GM21515 (cell line): ENCODE data around the gene ITGAL.
"Not testable (repeated sequence)": the region's sequence is repeated elsewhere in the genome, so short reads cannot be mapped to it uniquely, and the experiment has no call there.

ENCODE experiments used
- ATAC-seq: cut with Tn5 transposase; IDR thresholded peaks from one replicate; pipeline ENCODE4 v1.9.1; 2021; ENCODE audit not compliant: unreplicated experiment

ITGAL gene

DNA sequence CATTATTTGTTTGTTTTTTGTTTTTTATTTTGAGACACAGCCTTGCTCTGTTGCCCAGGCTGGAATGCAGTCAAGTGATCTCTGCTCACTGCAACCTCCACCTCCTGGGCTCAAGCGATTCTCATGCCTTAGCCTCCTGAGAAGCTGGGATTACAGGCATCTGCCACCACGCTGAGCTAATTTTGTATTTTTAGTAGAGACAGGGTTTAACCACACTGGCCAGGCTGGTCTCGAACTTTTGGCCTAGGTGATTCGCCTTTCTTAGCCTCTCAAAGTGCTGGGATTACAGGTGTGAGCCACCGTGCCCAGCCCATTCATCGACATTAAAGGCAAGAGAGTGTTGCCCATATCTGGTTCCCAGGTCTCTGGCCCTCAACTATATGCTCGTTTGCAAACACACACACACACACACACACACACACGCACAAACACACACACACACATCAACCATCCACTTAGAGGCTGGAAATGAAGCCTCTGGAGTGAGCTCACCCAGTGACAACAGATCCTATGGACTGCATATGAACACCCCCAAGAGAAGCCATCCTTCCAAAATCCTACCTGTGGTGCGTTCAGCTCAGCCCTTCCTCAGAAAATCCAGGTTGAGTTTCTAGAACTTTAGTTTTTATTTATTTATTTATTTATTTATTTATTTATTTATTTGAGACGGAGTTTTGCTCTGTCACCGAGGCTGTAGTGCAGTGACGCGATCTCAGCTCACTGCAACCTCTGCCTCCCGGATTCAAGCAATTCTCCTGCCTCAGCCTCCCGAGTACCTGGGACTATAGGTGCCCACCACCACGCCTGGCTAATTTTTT is 14.6 kb upstream of the ITGAL start:
- no peak for ATAC-seq

GRCh38 chr16:30458561-30459394 is 13.8 kb upstream of the ITGAL start:
- ATAC-seq = peak; percentile 79

DNA sequence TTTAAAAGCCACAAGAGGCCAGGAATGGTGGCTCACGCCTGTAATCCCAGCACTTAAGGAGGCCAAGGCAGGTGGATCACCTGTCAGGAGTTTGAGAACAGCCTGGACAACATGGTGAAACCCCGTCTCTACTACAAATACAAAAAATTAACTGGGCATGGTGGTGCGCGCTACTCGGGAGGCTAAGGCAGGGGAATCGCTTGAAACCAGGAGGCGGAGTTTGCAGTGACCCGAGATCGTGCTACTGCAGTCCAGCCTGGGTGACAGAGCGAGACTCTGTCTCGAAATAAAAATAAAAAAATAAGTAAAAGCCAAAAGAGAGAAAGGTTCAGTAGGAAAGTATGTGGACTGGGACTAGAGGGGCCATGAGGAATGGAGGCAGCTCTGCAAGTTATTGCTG is 13.1 kb upstream of the ITGAL start:
- no peak for ATAC-seq

DNA sequence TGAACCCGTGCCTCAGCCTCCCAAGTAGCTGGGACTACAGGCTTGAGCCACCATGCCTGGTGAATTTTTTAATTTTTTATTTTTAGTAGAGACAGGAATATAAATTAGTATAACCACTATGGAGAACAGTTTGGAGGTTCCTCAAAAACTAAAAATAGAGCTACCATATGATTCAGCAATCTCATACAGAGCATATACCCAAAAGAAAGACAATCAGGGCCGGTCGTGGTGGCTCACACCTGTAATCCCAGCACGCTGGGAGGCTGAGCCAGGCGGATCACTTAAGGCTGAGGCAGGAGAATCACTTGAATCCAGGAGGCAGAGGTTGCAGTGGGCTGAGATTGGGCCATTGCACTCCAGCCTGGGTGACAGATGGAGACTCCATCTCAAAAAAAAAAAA is 11.1 kb upstream of the ITGAL start:
- ATAC-seq = not testable (repeated sequence)

DNA sequence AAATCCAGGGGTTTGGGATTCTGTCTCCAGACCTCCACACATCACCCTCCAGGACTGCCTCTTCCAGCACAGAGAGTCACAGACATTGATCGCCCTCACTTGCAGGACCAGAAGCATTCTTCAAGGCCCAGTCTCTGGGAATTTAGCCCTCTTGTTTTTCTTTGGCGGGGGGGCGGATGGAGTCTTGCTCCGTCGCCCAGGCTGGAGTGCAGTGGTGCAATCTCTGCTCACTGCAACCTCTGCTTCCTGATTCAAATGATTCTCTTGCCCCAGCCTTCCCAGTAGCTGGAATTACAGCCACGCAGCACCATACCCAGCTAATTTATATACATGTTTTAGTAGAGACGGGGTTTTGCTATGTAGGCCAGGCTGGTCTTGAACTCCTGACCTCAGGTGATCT is 8.5 kb upstream of the ITGAL start:
- ATAC-seq = no peak

DNA sequence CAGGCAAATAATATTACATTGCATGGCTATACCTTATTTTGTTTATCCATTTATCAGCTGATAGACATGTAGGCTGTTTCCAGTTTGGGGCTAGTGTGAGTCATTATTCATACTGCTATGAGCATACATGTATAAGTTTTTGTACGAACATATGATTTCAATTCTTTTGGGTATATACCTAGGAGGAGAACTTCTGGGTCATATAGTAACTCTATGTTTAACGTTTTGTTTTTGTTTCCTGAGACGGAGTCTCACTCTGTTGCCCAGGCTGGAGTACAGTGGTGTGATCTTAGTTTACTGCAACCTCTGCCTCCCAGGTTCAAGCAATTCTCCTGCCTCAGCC is 2.4 kb upstream of the ITGAL start:
- ATAC-seq = no peak

GRCh38 chr16:30470632-30470995 is 1.9 kb upstream of the ITGAL start:
- ATAC-seq = no peak

- no peak for ATAC-seq
These were observed 910 bp downstream of the ITGAL start for GRCh38 chr16:30473231-30474073.

- ATAC-seq = no peak
These were observed 1.5 kb downstream of the ITGAL start for GRCh38 chr16:30474074-30474452.

DNA sequence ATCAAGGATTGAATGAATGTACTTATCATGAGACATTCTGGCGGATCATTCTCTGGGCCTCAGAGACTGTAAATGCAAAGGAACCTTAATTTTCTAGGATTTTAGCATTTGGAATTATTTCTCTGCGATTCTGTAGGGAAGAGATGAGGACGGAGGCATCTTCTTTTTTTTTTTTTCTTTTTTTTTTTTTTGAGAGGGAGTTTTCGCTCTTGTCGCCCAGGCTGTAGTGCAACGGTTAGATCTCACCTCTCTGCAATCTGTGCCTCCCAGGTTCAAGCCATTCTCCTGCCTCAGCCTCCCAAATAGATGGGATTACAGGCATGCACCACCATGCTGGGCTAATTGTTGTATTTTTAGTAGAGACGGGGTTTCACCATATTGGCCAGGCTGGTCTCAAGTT is 2.1 kb downstream of the ITGAL start:
- ATAC-seq = no peak

GRCh38 chr16:30476991-30477390 is 4.4 kb downstream of the ITGAL start:
- ATAC-seq = no peak

- not testable (repeated sequence) for ATAC-seq
These were observed 5.2 kb downstream of the ITGAL start for GRCh38 chr16:30477773-30478172.

DNA sequence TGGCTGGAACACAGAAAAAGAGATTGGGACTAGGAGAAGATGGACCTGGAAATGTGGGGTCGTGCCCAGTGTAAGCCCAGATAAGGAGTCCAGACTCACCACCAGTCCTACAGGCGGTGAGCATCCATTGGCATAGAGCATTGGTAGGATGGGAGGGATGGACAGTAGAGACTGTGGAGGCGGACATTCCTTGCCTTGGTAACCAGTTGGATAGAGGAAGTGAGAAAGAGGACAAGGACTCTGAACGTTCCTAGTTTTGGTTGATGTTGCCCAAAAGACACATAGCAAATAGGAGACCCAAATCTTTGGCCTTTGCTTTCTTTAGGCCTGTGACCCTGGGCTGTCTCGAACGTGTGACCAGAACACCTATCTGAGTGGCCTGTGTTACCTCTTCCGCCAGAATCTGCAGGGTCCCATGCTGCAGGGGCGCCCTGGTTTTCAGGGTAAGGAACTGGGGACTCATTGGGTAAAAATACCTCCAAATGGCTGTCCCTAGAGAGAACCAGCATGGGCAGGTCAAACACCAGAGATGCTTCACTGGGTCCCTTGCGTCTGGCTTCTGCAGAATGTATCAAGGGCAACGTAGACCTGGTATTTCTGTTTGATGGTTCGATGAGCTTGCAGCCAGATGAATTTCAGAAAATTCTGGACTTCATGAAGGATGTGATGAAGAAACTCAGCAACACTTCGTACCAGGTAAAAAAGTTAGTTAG is 6.4 kb downstream of the ITGAL start:
- ATAC-seq = no peak

DNA sequence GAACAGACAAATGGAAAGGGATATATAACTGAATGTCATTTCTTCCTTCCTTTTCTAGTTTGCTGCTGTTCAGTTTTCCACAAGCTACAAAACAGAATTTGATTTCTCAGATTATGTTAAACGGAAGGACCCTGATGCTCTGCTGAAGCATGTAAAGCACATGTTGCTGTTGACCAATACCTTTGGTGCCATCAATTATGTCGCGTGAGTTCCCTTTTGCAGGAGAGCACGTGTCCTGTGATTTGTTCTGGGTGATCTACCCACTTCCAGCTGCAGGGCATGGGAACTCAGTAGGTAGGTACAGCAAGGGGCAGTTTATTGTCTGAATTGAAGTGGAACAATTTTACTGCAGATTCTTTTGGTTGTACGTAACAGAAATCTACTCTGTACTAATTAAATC is 8.8 kb downstream of the ITGAL start:
- ATAC-seq = no peak

DNA sequence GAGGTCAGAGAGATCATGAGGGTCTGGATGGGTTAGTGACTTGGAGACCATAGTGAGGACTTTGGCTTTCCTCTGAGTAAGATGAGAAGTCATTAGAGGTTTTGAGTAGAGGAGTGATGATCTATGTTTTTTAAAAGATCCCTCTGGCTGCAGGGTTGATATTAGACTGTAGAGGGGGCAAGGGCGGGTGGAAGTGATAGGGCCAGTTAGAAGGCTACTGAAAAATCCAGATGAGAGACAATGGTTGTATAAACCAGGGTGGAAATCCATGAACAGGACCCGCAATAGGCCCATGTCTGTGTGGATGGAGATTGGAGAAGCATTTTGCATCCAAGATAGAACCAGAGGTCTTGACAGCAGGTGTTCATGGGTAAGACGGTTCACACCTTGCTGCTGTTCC is 9.8 kb downstream of the ITGAL start:
- ATAC-seq = no peak

DNA sequence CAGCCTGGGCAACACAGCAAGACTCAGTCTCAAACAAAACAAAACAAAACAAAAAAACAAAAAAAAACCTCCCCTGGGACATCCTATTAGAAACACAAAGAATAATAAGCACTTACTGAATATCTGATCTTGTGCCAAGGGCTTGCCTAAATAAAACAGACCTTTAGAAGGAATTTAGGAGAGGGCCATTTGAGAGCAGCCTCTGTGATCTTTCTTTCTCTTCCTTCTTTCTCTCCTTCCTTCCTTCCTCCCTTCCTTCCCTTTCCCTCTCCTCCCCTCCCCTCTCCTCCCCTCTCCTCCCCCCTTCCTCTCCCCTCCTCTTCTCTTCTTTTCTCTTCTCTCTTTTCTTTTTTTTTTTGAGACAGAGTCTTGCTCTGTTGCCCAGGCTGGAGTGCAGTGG is 12.3 kb downstream of the ITGAL start:
- no peak for ATAC-seq

GRCh38 chr16:30485818-30486436 is 13.4 kb downstream of the ITGAL start:
- ATAC-seq = no peak

GRCh38 chr16:30488764-30489605 is 16.4 kb downstream of the ITGAL start:
- no peak for ATAC-seq

DNA sequence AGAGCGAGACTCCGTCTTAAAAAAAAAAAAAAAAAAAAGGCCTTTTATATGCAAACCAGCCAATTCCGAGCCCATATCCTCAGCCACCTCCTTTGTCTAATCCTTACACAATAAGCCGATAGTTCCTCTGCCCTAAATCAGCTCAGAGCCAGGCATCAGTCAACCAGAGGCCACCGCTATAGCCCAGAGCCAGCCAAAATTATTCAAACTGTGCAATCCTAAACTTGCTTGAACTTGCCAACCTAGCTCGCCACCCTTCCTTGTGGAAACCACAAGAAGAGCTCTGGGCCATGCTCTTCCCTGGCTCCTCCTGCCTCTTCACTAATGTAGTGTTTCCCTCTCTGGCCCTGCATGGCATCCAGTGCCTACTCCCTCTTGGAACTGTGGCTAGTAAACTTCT is 17.7 kb downstream of the ITGAL start:
- no peak for ATAC-seq

GRCh38 chr16:30491229-30491628 is 18.7 kb downstream of the ITGAL start:
- no peak for ATAC-seq
